Nephron (organoid): ENCODE measurements around the gene HYKK.
A peak's percentile ranks its signal among the peaks of the same experiment; 100 is the strongest.

Source experiments
- H3K27ac Mint-ChIP-seq, 3 experiments: 2 replicates each; pipeline ENCODE4 v1.8.0; 2020; ENCODE audit warnings: mixed read lengths in 3 of 3, mild to moderate bottlenecking in 2 of 3, moderate library complexity in 1 of 3
- H3K27me3 Mint-ChIP-seq: 2 replicates; pipeline ENCODE4 v1.8.0; 2021; ENCODE audit warnings: low read depth, mild to moderate bottlenecking, moderate library complexity, mixed read lengths
- H3K36me3 Mint-ChIP-seq: 2 replicates; pipeline ENCODE4 v1.8.0; 2020; ENCODE audit warnings: low read depth, mixed read lengths
- H3K4me1 Mint-ChIP-seq: 2 replicates; pipeline ENCODE4 v1.8.0; 2020; ENCODE audit warnings: mixed read lengths
- H3K4me3 Mint-ChIP-seq, 3 experiments: 2 replicates each; pipeline ENCODE4 v1.8.0; 2020; ENCODE audit warnings: mild to moderate bottlenecking in 3 of 3, mixed read lengths in 3 of 3, moderate library complexity in 2 of 3
- H3K9me3 Mint-ChIP-seq: 2 replicates; pipeline ENCODE4 v1.8.0; 2020; ENCODE audit warnings: mixed read lengths
- CTCF ChIP-seq, 3 experiments: fragments of 200-600 bp; sonication (generic); IDR thresholded peaks; one replicate each; pipeline ENCODE4 v1.5.0; 2021; ENCODE audit warnings: antibody characterized with exemption in 3 of 3; ENCODE audit not compliant: unreplicated experiment in 3 of 3

Gene HYKK

GRCh38 chr15:78506971-78507830, at the start of gene HYKK:
HYKK (plus strand) TSS chr15:78507577; CDS start chr15:78513089, 5,512 bp downstream.
- H3K4me1 Mint-ChIP-seq: peaks cover 5% of the 10 kb centered on the region
- peak within 1 kb of the TSS; percentile 13 to 65 (median 27) for H3K27ac Mint-ChIP-seq
- no peaks in the 10 kb centered on the region for H3K9me3 Mint-ChIP-seq
- peaks cover 11% of the 10 kb centered on the region for H3K27me3 Mint-ChIP-seq
- H3K36me3 Mint-ChIP-seq: peaks cover 5% of the 10 kb centered on the region
- TF ChIP-seq CTCF (IDR thresholded peaks at IDR 0.05; ENCODE audit: unreplicated experiment in 3 of 3): no peak
- H3K4me3 Mint-ChIP-seq: peak within 1 kb of the TSS; percentile 85 to 90 (median 90)

GRCh38 chr15:78460737-78461136, 46.6 kb upstream of the HYKK start:
- no peak overlapping the region for H3K4me3 Mint-ChIP-seq
- no peak overlapping the region for H3K27ac Mint-ChIP-seq
- H3K9me3 Mint-ChIP-seq: no peaks in the 10 kb centered on the region
- H3K27me3 Mint-ChIP-seq: no peaks in the 10 kb centered on the region
- peaks cover 45% of the 10 kb centered on the region for H3K4me1 Mint-ChIP-seq
- H3K36me3 Mint-ChIP-seq: peaks cover 26% of the 10 kb centered on the region
- no peak for TF ChIP-seq CTCF (IDR thresholded peaks at IDR 0.05; ENCODE audit: unreplicated experiment in 3 of 3)

- no peak for TF ChIP-seq CTCF (IDR thresholded peaks at IDR 0.05; ENCODE audit: unreplicated experiment in 3 of 3)
- H3K27me3 Mint-ChIP-seq: no peaks in the 10 kb centered on the region
- no peak overlapping the region for H3K27ac Mint-ChIP-seq
- peaks cover 30% of the 10 kb centered on the region for H3K36me3 Mint-ChIP-seq
- no peak overlapping the region for H3K4me3 Mint-ChIP-seq
- peaks cover 40% of the 10 kb centered on the region for H3K4me1 Mint-ChIP-seq
- H3K9me3 Mint-ChIP-seq: no peaks in the 10 kb centered on the region
Measured at GRCh38 chr15:78461171-78461888, 46.0 kb upstream of the HYKK start.

GRCh38 chr15:78469031-78469430, 38.3 kb upstream of the HYKK start:
- peaks cover 11% of the 10 kb centered on the region for H3K4me1 Mint-ChIP-seq
- no peaks in the 10 kb centered on the region for H3K9me3 Mint-ChIP-seq
- no peak overlapping the region for H3K27ac Mint-ChIP-seq
- peaks cover 59% of the 10 kb centered on the region for H3K36me3 Mint-ChIP-seq
- H3K4me3 Mint-ChIP-seq: no peak overlapping the region
- no peak for TF ChIP-seq CTCF (IDR thresholded peaks at IDR 0.05; ENCODE audit: unreplicated experiment in 3 of 3)
- H3K27me3 Mint-ChIP-seq: no peaks in the 10 kb centered on the region

- Mint-ChIP-seq H3K36me3 (peaks cover 54% of the 10 kb centered on the region), H3K9me3 (no peaks in the 10 kb centered on the region), H3K4me3 (no peak overlapping the region), H3K4me1 (no peaks in the 10 kb centered on the region), H3K27ac (no peak overlapping the region), H3K27me3 (no peaks in the 10 kb centered on the region)
- no peak for TF ChIP-seq CTCF (IDR thresholded peaks at IDR 0.05; ENCODE audit: unreplicated experiment in 3 of 3)
Measured at GRCh38 chr15:78477295-78477694, 30.1 kb upstream of the HYKK start.
